RWPE2 (cell line): ENCODE measurements around the gene BCL7B.

Experiments used
- ATAC-seq: fragments of 200-7000 bp; cut with Tn5 transposase; 3 replicates; pipeline ENCODE4 v1.9.1; 2021; ENCODE audit warnings: low read depth
- DNase-seq: peaks from one replicate; pipeline ENCODE4 v3.0.0-alpha.2; 2020; ENCODE audit warnings: low spot score
- H3K27ac ChIP-seq: fragments of 450-650 bp; 2 replicates; pipeline ENCODE4 v1.5.1; 2017; ENCODE audit warnings: mild to moderate bottlenecking; ENCODE audit not compliant: poor library complexity, severe bottlenecking
- H3K27me3 ChIP-seq: fragments of 250-450 bp; sonication (Bioruptor Pico); 2 replicates; pipeline ENCODE4 v1.5.1; 2021; ENCODE audit warnings: mild to moderate bottlenecking, moderate library complexity; ENCODE audit not compliant: insufficient read depth, poor library complexity, severe bottlenecking
- H3K36me3 ChIP-seq: fragments of 250-450 bp; sonication (Bioruptor Pico); 2 replicates; pipeline ENCODE4 v1.5.1; 2020; ENCODE audit warnings: low read depth, mild to moderate bottlenecking, moderate library complexity
- H3K4me1 ChIP-seq: fragments of 250-450 bp; sonication (Bioruptor Pico); 2 replicates; pipeline ENCODE4 v1.5.1; 2021; ENCODE audit warnings: mild to moderate bottlenecking, moderate library complexity; ENCODE audit not compliant: insufficient read depth, poor library complexity, severe bottlenecking
- H3K4me3 ChIP-seq: fragments of 250-450 bp; sonication (Bioruptor Pico); 2 replicates; pipeline ENCODE4 v1.5.1; 2021; ENCODE audit warnings: mild to moderate bottlenecking, moderate library complexity; ENCODE audit not compliant: severe bottlenecking
- H3K9me3 ChIP-seq: fragments of 250-450 bp; sonication (Bioruptor Pico); 2 replicates; pipeline ENCODE4 v1.5.1; 2021; ENCODE audit warnings: mild to moderate bottlenecking, moderate library complexity; ENCODE audit not compliant: severe bottlenecking
- CTCF ChIP-seq: fragments of 450-650 bp; IDR thresholded peaks from one replicate; pipeline ENCODE4 v1.5.1; 2017; ENCODE audit warnings: mild to moderate bottlenecking, moderate library complexity; ENCODE audit not compliant: poor library complexity, severe bottlenecking

BCL7B gene

GRCh38 chr7:73578342-73579128 lies 21.0 kb upstream of the BCL7B start, which contains the start of gene TBL2:
TSS of gene TBL2 (minus strand) at chr7:73578579. CDS start at chr7:73578549, 30 bp downstream.
- DNase-seq (peak; percentile 98), ATAC-seq (peak; percentile 89)
- H3K9me3 ChIP-seq = no peaks in the 10 kb centered on the region
- peaks cover 22% of the 10 kb centered on the region for H3K36me3 ChIP-seq
- peak within 1 kb of the TSS; percentile 90 for H3K4me3 ChIP-seq
- H3K4me1 ChIP-seq = no peaks in the 10 kb centered on the region
- peak within 1 kb of the TSS; percentile 72 for H3K27ac ChIP-seq
- TF ChIP-seq CTCF = peak; percentile 20
- H3K27me3 ChIP-seq = no peaks in the 10 kb centered on the region

GRCh38 chr7:73577627-73578341 lies 20.3 kb upstream of the BCL7B start:
- no peaks in the 10 kb centered on the region for H3K27me3 ChIP-seq
- ATAC-seq (peak; percentile 15), DNase-seq (no peak)
- peaks cover 29% of the 10 kb centered on the region for H3K36me3 ChIP-seq
- no peaks in the 10 kb centered on the region for H3K9me3 ChIP-seq
- no peaks in the 10 kb centered on the region for H3K4me1 ChIP-seq
- H3K27ac ChIP-seq = peak overlapping the region; percentile 72
- TF ChIP-seq CTCF = no peak
- H3K4me3 ChIP-seq = peak overlapping the region; percentile 90

GRCh38 chr7:73573791-73574190 lies 16.3 kb upstream of the BCL7B start:
- H3K36me3 ChIP-seq = peaks cover 61% of the 10 kb centered on the region
- ATAC-seq = no peak
- no peak overlapping the region for H3K4me3 ChIP-seq
- no peak for DNase-seq
- H3K27me3 ChIP-seq = no peaks in the 10 kb centered on the region
- H3K27ac ChIP-seq = no peak overlapping the region
- H3K4me1 ChIP-seq = no peaks in the 10 kb centered on the region
- TF ChIP-seq CTCF = no peak
- H3K9me3 ChIP-seq = no peaks in the 10 kb centered on the region

- Histone ChIP-seq H3K4me3 (no peak overlapping the region), H3K27me3 (no peaks in the 10 kb centered on the region), H3K9me3 (no peaks in the 10 kb centered on the region), H3K4me1 (no peaks in the 10 kb centered on the region), H3K27ac (no peak overlapping the region), H3K36me3 (peaks cover 61% of the 10 kb centered on the region)
- ATAC-seq (no peak), DNase-seq (no peak)
- TF ChIP-seq CTCF = no peak
Observed at GRCh38 chr7:73573276-73573675, 15.8 kb upstream of the BCL7B start.
